Measurements from ENCODE around the gene ZIC2. TPM values are rescaled to one million over a fixed set of nuclear protein-coding genes. Genes with fewer than 3 reads are reported as not detected.
A peak's percentile ranks its signal among the peaks of the same experiment; 100 is the strongest.

Gene ZIC2
- total RNA-seq, 1 experiment from 2014 or later: 426 TPM

DNA sequence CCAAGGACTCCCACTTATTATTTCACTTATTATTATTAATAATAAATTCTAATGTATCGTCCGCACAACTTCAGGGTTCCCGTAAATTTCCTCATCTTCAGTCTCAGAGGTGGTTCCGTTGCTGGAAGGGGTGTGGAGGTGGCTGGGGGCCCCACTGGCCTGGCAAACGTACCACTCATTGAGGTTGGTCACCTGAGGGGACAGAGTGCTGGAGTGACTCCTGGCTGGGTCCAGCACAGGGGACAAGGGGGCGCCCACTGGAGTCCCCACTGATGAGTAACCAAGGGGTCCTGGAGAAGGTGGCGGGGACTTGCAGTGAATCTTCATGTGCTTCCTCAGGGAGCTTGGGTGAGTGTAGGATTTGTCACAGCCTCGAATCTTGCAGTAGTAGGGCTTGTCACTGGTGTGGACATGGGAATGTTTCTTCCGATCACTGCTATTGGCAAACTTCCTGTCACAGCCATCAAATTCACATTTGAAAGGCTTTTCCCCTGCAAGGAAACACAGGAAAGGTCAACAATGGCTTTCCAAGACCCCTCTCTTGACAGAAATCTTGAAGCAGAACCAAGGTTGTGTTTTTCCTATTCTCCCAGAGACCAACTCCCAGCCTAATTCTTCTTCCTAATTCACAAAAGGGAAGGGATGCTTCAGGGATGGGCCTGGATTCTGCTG is 16.1 kb upstream of the ZIC2 start:
- TF ChIP-seq, protein P1, sequence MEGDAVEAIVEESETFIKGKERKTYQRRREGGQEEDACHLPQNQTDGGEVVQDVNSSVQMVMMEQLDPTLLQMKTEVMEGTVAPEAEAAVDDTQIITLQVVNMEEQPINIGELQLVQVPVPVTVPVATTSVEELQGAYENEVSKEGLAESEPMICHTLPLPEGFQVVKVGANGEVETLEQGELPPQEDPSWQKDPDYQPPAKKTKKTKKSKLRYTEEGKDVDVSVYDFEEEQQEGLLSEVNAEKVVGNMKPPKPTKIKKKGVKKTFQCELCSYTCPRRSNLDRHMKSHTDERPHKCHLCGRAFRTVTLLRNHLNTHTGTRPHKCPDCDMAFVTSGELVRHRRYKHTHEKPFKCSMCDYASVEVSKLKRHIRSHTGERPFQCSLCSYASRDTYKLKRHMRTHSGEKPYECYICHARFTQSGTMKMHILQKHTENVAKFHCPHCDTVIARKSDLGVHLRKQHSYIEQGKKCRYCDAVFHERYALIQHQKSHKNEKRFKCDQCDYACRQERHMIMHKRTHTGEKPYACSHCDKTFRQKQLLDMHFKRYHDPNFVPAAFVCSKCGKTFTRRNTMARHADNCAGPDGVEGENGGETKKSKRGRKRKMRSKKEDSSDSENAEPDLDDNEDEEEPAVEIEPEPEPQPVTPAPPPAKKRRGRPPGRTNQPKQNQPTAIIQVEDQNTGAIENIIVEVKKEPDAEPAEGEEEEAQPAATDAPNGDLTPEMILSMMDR (conservative IDR thresholded peaks at IDR 0.05): no peak
- Histone ChIP-seq H3K27ac (ENCODE audit: insufficient read length, low read depth, low read length) (no peak overlapping the region), H2BK12ac (ENCODE audit: insufficient read length, low read depth, low read length) (no peak overlapping the region), H4K20me1 (ENCODE audit: control insufficient read depth, insufficient read depth, insufficient read length) (no peaks in the 10 kb centered on the region), H3T11ph (ENCODE audit: low read length) (no peak overlapping the region), H3K9me3 (ENCODE audit: control insufficient read depth, low read depth, low read length) (no peaks in the 10 kb centered on the region), H3K4ac (ENCODE audit: low read depth, low read length) (no peak overlapping the region), H3K79me2 (ENCODE audit: insufficient read depth, low read length) (peaks cover 20% of the 10 kb centered on the region; the same call in 1 of the 2 replicates), H3K14ac (ENCODE audit: insufficient read depth, low read length) (no peak overlapping the region), H4K91ac (ENCODE audit: insufficient read length, low read depth, low read length) (no peak overlapping the region), H2AK5ac (ENCODE audit: insufficient read length, low read length) (no peak overlapping the region), H2AFZ (ENCODE audit: low read length) (no peak overlapping the region), H2BK120ac (ENCODE audit: low read depth, low read length, poor library complexity, severe bottlenecking) (no peak overlapping the region), H2BK5ac (ENCODE audit: insufficient read length, low read length) (no peak overlapping the region), H3K9ac (ENCODE audit: extremely low read depth, insufficient read length, low read length) (no peak overlapping the region), H3K23me2 (ENCODE audit: insufficient read length, low read depth, low read length, poor library complexity, severe bottlenecking) (peaks cover 17% of the 10 kb centered on the region), H3K27me3 (ENCODE audit: insufficient read depth, low read length) (peaks cover 5% of the 10 kb centered on the region; the same call in 1 of the 2 replicates), H3K56ac (ENCODE audit: insufficient read length, low read depth, low read length) (no peak overlapping the region), H3K4me2 (ENCODE audit: insufficient read depth, insufficient read length, low read length) (peak overlapping the region; percentile 5), H2BK15ac (ENCODE audit: low read depth, low read length) (no peak overlapping the region), H3K18ac (ENCODE audit: insufficient read length, low read depth, low read length) (no peak overlapping the region), H2BK20ac (ENCODE audit: low read depth, low read length, poor library complexity, severe bottlenecking) (no peak overlapping the region), H3K79me1 (ENCODE audit: insufficient read depth, low read depth, low read length, poor library complexity, severe bottlenecking) (no peaks in the 10 kb centered on the region), H4K5ac (ENCODE audit: insufficient read length, low read depth, low read length) (no peak overlapping the region), H3K23ac (ENCODE audit: insufficient read length, low read depth, low read length) (no peak overlapping the region), H4K8ac (replicated peaks; ENCODE audit: insufficient read length, low read depth, low read length) (no peak overlapping the region), H3K4me1 (ENCODE audit: insufficient read depth, low read length) (no peaks in the 10 kb centered on the region)
- Mint-ChIP-seq H3K27me3 (ENCODE audit: low read depth) (peaks cover 34% of the 10 kb centered on the region), H3K4me1 (peaks cover 49 to 65% of the 10 kb centered on the region in 2 experiments), H3K27ac (peak overlapping the region in 1 of 3 experiments; percentile 52; a peak in 4 of 7 replicates), H3K9me3 (peaks cover 9 to 12% of the 10 kb centered on the region in 2 experiments; a peak in 4 of 5 replicates), H3K4me3 (peak overlapping the region; percentile 59 to 94), H3K36me3 (ENCODE audit: insufficient read depth in 1 of 3, low read depth in 3 of 3) (peaks cover 46 to 60% (median 53%) of the 10 kb centered on the region in 3 experiments)
- WGBS (ENCODE audit: extremely low coverage, insufficient read length, low lambda C conversion rate): no CpG with 5 or more reads among the region's 9 CpGs
- no peak for DNase-seq

Data from H9 (cell line).